HepG2 (cell line): ENCODE data around the gene TTC28. TPM values are rescaled to one million over a fixed set of nuclear protein-coding genes. Genes with fewer than 3 reads are reported as not detected.
A peak's percentile ranks its signal among the peaks of the same experiment; 100 is the strongest.

Source experiments
- BRD4 ChIP-seq: sonication (generic); formaldehyde crosslinking; IDR thresholded peaks from 2 replicates; pipeline ENCODE4 v1.4.0; 2020; ENCODE audit warnings: missing genetic modification reagents
- FOXC1 ChIP-seq: sonication (generic); formaldehyde crosslinking; IDR thresholded peaks from 2 replicates; pipeline ENCODE4 v1.8.0; 2022; ENCODE audit warnings: mild to moderate bottlenecking, missing genetic modification reagents, borderline replicate concordance
- IRF9 ChIP-seq: sonication (generic); formaldehyde crosslinking; IDR thresholded peaks from 2 replicates; pipeline ENCODE4 v1.8.0; 2022; ENCODE audit warnings: missing genetic modification reagents, mild to moderate bottlenecking, borderline replicate concordance
- ISL2 ChIP-seq: sonication (generic); formaldehyde crosslinking; IDR thresholded peaks from 2 replicates; pipeline ENCODE4 v1.5.0; 2020; ENCODE audit warnings: missing genetic modification reagents
- MIER3 ChIP-seq: IDR thresholded peaks from 2 replicates; pipeline ENCODE4 v1.6.1; 2016; ENCODE audit warnings: missing compliant biosample characterization, borderline replicate concordance
- NKX3-1 ChIP-seq: sonication (generic); formaldehyde crosslinking; IDR thresholded peaks from 2 replicates; pipeline ENCODE4 v1.5.0; 2020; ENCODE audit warnings: missing genetic modification reagents
- PITX1 ChIP-seq: sonication (generic); formaldehyde crosslinking; IDR thresholded peaks from 2 replicates; pipeline ENCODE4 v1.5.1; 2020; ENCODE audit warnings: mild to moderate bottlenecking, missing genetic modification reagents
- RARA ChIP-seq: IDR thresholded peaks from 2 replicates; pipeline ENCODE4 v1.6.1; 2016; ENCODE audit warnings: missing genetic modification reagents, missing compliant biosample characterization
- SAP130 ChIP-seq: IDR thresholded peaks from 2 replicates; pipeline ENCODE4 v1.6.1; 2016; ENCODE audit warnings: low read depth
- SOX6 ChIP-seq, 2 experiments: fragments of 450-650 bp in 1 of 2; sonication (generic) in 1 of 2; formaldehyde crosslinking in 1 of 2; IDR thresholded peaks; 2 replicates each; pipeline versions ENCODE4 v1.4.0 to v1.6.1; 2017 to 2020; ENCODE audit warnings: antibody characterized with exemption in 1 of 2, mild to moderate bottlenecking in 1 of 2, missing genetic modification reagents in 1 of 2
- TCF7 ChIP-seq: sonication (generic); IDR thresholded peaks from 2 replicates; pipeline ENCODE4 v1.6.1; 2016; ENCODE audit warnings: antibody characterized with exemption, low read depth
- ZBTB10 ChIP-seq: sonication (generic); formaldehyde crosslinking; IDR thresholded peaks from 2 replicates; pipeline ENCODE4 v1.4.0; 2020; ENCODE audit warnings: missing genetic modification reagents, borderline replicate concordance
- ZNF280D ChIP-seq: sonication (generic); formaldehyde crosslinking; IDR thresholded peaks from 2 replicates; pipeline ENCODE4 v1.5.1; 2020; ENCODE audit warnings: mild to moderate bottlenecking, missing genetic modification reagents
- ZNF329 ChIP-seq: sonication (generic); formaldehyde crosslinking; IDR thresholded peaks from 2 replicates; pipeline ENCODE4 v1.9.0; 2021; ENCODE audit warnings: low read depth, mild to moderate bottlenecking, missing genetic modification reagents
- ZNF350 ChIP-seq: sonication (generic); formaldehyde crosslinking; IDR thresholded peaks from 2 replicates; pipeline ENCODE4 v1.4.0; 2020; ENCODE audit warnings: mild to moderate bottlenecking, low read depth, missing genetic modification reagents, borderline replicate concordance
- ZZZ3 ChIP-seq: sonication (generic); formaldehyde crosslinking; IDR thresholded peaks from 2 replicates; pipeline ENCODE4 v1.4.0; 2020; ENCODE audit warnings: missing genetic modification reagents, mild to moderate bottlenecking, borderline replicate concordance
- polyA plus RNA-seq, 8 experiments: library from polyadenylated mRNA; depleted of rRNA in 3 of 8; stranded (reverse) in 7 of 8; unstranded in 1 of 8; fragments of >200 nt; fragmentation: Illumina TruSeq in 4 of 8; extraction: Trizol in 4 of 8; gene quantifications; 2 replicates each; pipeline versions ENCODE4 v1.2.1 to v1.2.3, GENCODE V29; 2011 to 2016; ENCODE audit warnings: low read depth in 4 of 8, missing spikeins in 1 of 8, mixed read lengths in 1 of 8; ENCODE audit not compliant: insufficient read depth in 1 of 8
- total RNA-seq, 5 experiments: library from RNA; depleted of rRNA; stranded (reverse); fragments of >200 nt; fragmentation: Illumina TruSeq; extraction: Trizol; gene quantifications; 2 replicates each; pipeline ENCODE4 v1.2.3, GENCODE V29; 2016; ENCODE audit warnings: low read depth in 1 of 5
- TF ChIP-seq, protein P1 (sequence below): IDR thresholded peaks from 2 replicates; pipeline ENCODE4 v1.6.1; 2016; ENCODE audit warnings: low read depth, missing genetic modification reagents, missing compliant biosample characterization

Gene TTC28
- total and polyA plus RNA-seq, 2 of the 13 experiments (the other 11 are each of a cell fraction or from before 2014, with no cell fraction given), result 4.2 to 13.1 TPM

- TF ChIP-seq IRF9 (no peak), ZNF329 (CRISPR knock-in tag) (no peak), ISL2 (CRISPR knock-in tag) (peak; percentile 44; the same call in 1 of the 2 replicates), MIER3 (CRISPR knock-in tag) (no peak), ZNF350 (CRISPR knock-in tag) (no peak), NKX3-1 (CRISPR knock-in tag) (no peak), RARA (CRISPR knock-in tag) (peak; percentile 21; the same call in 1 of the 2 replicates), PITX1 (peak; percentile 45; the same call in 1 of the 2 replicates), TCF7 (peak; percentile 63), SOX6 (IDR thresholded peaks at IDR 0.05) (no peak), SOX6 (CRISPR knock-in tag; IDR thresholded peaks at IDR 0.05) (peak; percentile 78), SAP130 (CRISPR knock-in tag) (0 out of 2 replicates have a peak, but pooled peaks have one; percentile 19), ZNF280D (0 out of 2 replicates have a peak, but pooled peaks have one; percentile 34), FOXC1 (CRISPR knock-in tag) (no peak), ZBTB10 (no peak), BRD4 (CRISPR knock-in tag) (no peak), ZZZ3 (no peak)
- TF ChIP-seq, protein P1, sequence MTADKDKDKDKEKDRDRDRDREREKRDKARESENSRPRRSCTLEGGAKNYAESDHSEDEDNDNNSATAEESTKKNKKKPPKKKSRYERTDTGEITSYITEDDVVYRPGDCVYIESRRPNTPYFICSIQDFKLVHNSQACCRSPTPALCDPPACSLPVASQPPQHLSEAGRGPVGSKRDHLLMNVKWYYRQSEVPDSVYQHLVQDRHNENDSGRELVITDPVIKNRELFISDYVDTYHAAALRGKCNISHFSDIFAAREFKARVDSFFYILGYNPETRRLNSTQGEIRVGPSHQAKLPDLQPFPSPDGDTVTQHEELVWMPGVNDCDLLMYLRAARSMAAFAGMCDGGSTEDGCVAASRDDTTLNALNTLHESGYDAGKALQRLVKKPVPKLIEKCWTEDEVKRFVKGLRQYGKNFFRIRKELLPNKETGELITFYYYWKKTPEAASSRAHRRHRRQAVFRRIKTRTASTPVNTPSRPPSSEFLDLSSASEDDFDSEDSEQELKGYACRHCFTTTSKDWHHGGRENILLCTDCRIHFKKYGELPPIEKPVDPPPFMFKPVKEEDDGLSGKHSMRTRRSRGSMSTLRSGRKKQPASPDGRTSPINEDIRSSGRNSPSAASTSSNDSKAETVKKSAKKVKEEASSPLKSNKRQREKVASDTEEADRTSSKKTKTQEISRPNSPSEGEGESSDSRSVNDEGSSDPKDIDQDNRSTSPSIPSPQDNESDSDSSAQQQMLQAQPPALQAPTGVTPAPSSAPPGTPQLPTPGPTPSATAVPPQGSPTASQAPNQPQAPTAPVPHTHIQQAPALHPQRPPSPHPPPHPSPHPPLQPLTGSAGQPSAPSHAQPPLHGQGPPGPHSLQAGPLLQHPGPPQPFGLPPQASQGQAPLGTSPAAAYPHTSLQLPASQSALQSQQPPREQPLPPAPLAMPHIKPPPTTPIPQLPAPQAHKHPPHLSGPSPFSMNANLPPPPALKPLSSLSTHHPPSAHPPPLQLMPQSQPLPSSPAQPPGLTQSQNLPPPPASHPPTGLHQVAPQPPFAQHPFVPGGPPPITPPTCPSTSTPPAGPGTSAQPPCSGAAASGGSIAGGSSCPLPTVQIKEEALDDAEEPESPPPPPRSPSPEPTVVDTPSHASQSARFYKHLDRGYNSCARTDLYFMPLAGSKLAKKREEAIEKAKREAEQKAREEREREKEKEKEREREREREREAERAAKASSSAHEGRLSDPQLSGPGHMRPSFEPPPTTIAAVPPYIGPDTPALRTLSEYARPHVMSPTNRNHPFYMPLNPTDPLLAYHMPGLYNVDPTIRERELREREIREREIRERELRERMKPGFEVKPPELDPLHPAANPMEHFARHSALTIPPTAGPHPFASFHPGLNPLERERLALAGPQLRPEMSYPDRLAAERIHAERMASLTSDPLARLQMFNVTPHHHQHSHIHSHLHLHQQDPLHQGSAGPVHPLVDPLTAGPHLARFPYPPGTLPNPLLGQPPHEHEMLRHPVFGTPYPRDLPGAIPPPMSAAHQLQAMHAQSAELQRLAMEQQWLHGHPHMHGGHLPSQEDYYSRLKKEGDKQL (CRISPR knock-in tag), result no peak
These were observed 602.5 kb downstream of the TTC28 start (continued) for GRCh38 chr22:28077166-28077565.
